SK-N-MC (cell line): ENCODE data around the gene KAZN.

ENCODE experiments used
- EZH2 ChIP-seq: fragments of 200-600 bp; sonication (generic); IDR thresholded peaks from one replicate; pipeline ENCODE4 v1.6.1; 2017; ENCODE audit warnings: antibody characterized with exemption
- FOXP2 ChIP-seq: optimal IDR thresholded peaks from 2 replicates; pipeline ENCODE3; 2011; ENCODE audit warnings: mild to moderate bottlenecking, moderate library complexity; ENCODE audit not compliant: insufficient read depth; ENCODE audit errors: extremely low read length, control extremely low read depth
- POLR2AphosphoS5 ChIP-seq: IDR thresholded peaks from 2 replicates; pipeline ENCODE4 v1.6.1; 2012; ENCODE audit warnings: mild to moderate bottlenecking, low read depth, low read length, borderline replicate concordance

- TF ChIP-seq EZH2 (no peak), POLR2AphosphoS5 (no peak), FOXP2 (no peak)
Observed at GRCh38 chr1:14848203-14848602, 249.7 kb downstream of the KAZN start.
